ENCODE measurements around the gene SIRT6.
"Not testable (repeated sequence)": the region's sequence is repeated elsewhere in the genome, so short reads cannot be mapped to it uniquely, and the experiment has no call there.

Gene SIRT6

DNA sequence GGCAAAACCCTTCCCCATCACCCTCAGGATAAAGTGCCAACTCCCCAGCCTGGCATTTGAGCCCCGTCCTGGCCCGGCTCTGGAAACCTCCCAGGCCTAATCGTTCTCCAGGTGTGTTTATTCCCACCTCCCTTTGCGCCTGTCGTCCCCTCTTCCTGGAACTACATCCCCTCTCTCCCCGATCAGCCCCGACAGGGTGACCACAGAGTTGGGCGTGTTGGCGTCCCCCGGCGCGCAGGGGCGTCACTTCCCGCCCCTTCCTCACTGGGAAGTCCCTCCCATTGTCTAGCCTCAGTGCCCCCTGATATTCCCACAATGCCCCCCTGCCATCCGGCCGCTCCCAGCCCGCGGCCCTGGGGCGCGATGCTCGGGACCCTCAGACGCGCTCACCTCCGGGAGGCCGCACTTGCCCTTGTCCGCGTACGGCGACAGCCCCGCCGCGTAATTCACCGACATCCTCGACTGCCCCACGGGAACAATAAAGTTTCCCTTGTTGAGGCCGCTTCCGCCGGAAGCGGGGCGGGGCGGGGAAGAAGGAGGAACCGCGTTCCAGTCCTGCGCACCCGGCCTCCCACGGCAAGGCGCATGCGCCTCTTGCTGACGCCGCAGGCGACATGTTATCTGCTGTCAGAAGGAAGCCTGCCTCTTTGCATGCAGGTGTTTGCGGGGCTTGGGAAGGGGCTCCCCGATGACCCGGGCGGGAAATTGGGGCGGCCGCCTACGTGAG is at the start of gene SIRT6, which contains the start of gene ANKRD24:
SIRT6 (minus strand) TSS at position 480 of the 727 bp plus-strand sequence; CDS start at position 456, 24 bp downstream.
ANKRD24 (plus strand) TSS at position 606 of the 727 bp plus-strand sequence. CDS start 3,737 bp downstream, outside the sequence.
- DNase-seq, result peak; percentile 69

DNA sequence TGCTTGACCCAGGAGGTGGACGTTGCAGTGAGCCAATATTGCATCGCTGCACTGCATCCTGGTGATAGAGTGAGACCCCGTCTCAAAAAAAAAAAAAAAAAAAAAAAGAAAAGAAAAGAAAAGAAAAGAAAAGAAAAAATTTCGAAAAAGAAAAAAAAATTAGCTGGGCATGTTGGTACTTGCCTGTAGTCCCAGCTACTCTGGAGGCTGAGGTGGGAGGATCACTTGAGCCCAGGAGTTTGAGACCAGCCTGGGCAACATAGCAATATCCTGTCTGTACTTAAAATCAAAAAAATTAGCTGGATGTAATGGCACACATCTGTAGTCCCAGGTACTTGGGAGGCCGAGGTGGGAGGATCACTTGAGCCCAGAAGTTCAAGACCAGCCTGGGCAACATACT is 49.8 kb upstream of the SIRT6 start:
- not testable (repeated sequence) for DNase-seq

DNA sequence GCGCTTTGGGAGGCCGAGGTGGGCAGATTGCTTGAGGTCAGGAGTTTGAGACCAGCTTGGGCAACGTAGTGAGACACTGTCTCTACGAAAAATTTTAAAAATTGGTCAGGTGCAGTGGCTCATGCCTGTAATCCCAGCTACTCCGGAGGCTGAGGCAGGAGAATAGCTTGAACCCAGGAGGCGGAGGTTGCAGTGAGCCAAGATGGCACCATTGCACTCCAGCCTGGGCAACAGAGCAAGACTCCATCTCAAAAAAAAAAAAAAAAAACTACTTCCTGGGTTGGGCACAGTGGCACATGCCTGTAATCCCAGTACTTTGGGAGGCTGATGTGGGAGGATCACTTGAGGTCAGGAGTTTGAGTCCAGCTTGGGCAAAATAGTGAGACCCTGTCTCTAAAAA is 49.2 kb upstream of the SIRT6 start:
- DNase-seq, result not testable (repeated sequence)

DNA sequence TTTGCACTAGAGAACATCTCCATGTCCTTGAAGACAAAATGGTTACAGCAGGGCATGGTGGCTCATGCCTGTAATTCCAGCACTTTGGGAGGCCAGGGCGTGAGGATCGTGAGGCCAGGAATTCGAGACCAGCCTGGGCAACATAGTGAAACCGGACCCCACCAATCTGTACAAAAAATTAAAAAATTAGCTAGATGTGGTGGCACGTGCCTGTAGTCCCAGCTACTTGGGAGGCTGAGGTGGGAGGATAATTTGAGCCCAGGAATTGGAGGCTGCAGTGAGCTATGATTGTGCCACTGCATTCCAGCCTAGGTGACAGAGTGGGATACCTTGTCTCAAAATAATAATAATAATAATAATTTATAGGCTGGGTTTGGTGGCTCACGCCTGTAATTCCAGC is 47.9 kb upstream of the SIRT6 start:
- DNase-seq, result not testable (repeated sequence)

DNA sequence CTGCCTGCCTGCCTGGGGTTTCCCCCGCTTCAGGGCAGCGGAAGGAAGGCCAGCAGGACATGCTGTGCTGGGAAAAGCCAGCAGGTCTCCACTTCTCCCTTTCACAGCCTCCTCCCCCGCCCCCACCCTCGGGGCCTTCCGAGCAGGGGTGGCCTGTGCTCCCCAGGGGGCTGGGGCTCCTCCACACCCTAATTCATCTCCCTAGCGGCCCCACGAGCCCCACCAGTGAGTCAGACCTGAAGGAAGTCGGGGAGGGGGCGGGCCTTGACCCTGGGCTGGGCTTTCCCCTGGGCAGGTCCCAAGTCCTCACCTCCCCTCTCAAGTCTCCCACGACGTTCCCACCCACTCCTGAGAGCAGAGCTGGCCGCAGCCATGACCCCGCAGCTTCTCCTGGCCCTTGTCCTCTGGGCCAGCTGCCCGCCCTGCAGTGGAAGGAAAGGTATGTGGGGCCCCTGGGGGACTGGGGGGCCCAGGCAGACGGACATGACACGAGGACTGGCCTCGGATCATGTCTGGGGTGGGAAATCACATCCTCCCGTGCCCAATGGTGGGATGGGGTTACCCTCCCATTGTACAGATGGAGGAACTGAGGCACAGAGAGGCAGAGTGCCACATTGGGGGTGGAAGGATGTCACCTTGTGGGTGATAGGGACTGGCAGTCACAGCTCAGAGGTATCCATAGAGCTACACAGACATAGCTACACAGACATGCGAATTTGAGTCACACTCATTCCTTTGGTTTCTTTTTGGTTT is 47.0 kb upstream of the SIRT6 start, which contains the start of gene EBI3:
EBI3 (plus strand) TSS at position 345 of the 753 bp plus-strand sequence; CDS start at position 373, 28 bp downstream.
- DNase-seq, result no peak

DNA sequence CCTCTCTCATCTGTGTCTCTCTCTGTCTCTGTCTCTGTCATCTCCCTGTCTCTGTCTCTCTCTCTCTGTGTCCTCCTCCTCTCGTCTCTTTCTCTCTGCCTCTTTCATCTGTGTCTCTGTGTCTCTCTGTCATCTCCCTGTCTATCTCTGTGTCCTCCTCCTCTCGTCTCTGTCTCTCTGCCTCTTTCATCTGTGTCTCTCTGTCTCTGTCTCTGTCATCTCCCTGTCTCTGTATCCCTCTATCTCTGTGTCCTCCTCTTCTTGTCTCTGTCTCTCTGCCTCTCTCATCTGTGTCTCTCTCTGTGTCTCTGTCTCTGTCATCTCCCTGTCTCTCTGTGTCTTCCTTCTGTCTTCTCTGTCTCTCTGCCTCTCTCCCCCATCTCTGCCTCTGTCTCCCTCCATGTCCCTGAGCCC is 46.4 kb upstream of the SIRT6 start:
- DNase-seq, result no peak

DNA sequence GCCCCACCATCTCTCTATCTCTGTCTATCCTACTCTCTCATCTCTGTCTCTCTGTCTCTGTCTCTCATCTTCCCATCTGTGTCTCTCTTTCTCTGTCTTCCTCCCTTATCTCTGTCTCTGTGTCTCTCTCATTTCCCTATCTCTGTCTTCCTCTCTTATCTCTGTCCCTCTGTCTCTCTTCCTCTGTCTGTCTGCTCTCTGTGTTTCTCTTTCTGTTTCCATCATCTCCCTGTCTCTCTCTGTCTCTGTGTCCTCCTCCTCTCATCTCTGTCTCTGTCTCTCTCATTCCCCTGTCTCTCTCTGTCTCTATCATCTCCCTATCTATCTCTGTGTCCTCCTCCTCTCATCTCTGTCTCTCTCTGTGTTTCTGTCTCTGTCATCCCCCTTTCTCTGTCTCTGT is 45.4 kb upstream of the SIRT6 start:
- DNase-seq, result no peak

DNA sequence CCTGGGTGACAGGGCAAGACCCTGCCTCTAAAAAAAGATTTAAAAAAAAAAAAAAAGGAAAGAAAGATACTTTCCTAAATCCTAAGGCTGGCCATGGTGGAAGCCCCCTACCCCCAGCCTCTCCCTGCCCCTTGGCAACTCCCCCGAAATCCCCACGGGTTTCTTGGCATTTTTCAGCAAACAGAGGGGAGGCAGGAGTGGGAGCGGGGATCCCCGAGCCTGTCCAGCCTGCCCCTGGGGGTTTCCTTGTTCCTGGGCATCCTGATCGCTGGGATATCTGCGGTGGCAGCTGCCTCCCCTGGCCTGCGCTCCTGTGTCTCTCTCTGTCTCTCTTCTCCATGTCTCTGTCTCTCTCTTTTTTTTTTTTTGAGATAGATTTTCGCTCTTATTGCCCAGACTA is 43.5 kb upstream of the SIRT6 start:
- DNase-seq, result no peak

DNA sequence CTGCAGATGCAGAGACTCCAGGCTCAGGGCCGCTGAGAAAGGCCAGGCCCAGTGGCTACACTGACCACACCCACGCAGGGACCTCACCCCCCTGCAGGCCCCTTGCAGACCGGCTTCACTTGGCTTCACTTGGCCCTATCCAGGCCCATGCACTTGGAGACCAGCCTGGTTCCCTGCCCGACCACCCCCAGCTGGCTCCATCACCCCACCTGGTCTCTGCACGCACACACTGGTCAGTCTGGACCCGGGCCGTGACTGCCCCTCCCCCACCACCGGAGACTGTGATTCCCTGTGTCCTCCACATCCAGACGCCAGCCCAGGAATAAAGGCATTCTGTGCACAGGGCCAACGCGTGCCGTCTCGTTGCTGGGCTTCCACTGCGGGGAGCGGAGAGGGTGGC is 42.1 kb upstream of the SIRT6 start:
- DNase-seq, result no peak

DNA sequence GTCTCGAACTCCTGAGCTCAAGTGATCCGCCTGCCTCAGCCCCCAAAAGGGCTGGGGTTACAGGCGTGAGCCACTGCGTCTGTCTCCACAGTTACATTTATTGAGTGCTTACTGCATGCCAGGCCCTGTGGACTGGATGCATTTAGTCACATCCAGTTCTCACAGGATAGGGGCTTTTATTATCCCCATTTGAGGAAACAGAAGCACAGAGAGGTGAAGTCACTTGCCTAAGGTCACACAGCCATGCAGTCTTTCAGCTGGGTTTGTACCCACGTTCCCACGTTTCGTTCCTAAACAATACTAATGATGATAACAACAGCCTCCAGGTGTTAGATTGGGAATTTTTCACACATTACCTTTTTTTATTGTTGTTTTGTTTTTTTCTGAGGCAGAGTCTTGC is 37.8 kb upstream of the SIRT6 start:
- DNase-seq, result no peak

DNA sequence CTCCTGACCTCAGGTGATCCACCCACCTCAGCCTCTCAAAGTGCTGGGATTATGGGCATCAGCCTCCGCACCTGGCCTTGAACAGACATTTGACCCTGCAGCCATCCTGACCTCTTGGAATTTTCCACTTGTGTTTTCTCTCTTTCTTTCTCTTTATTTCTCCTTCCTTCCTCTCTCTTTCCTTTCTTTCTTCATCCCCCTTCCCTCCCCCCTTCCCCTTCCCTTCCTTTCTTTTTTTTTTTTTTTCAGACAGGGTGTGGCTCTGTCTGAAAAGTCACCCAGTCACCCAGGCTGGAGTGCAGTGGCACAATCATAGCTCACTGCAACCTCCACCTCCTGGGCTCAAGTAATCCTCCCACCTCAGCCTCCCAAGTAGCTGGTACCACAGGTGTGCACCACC is 36.2 kb upstream of the SIRT6 start:
- not testable (repeated sequence) for DNase-seq

DNA sequence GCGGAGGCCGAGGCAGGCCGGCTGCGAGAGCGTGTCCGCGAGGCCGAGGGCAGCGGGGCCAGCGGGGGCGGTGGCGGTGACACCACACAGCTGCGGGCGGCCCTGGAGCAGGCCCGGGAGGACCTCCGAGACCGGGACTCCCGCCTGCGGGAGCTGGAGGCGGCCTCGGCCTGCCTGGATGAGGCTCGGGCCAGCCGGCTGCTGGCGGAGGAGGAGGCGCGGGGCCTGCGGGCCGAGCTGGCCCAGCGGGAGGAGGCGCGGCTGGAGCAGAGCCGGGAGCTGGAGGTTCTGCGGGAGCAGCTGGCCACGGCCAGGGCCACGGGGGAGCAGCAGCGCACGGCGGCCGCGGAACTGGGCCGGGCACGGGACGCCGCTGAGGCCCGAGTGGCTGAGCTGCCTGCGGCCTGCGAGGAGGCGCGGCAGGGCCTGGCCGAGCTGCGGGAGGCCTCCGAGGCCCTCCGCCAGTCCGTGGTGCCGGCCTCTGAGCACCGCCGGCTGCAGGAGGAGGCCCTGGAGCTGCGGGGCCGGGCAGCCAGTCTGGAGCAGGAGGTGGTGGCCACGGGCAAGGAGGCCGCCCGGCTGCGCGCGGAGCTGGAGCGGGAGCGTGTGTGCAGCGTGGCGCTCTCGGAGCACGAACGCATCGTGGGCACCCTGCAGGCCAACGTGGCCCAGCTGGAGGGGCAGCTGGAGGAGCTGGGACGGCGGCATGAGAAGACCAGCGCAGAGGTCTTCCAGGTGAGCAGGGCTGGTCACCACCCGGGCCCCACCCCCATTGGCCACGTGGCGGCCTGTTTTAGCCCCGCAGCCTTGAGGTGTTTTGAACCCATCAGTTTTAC is 35.3 kb upstream of the SIRT6 start:
- no peak for DNase-seq

DNA sequence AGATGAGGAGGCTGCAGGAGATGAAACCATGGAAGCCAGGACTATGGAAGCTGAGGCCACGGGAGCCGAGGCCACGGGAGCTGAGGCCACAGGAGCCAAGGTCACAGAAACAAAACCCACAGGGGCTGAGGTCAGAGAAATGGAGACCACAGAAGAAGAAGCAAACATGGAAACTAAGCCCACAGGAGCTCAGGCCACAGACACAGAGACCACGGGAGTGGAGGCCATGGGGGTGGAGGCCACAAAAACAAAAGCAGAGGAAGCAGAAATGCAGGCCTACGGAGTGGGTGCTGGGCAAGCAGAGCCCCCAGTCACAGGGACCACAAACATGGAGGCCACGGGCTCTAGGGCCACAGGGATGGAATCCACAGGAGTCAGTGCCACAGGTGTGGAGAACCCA is 34.5 kb upstream of the SIRT6 start:
- no peak for DNase-seq

DNA sequence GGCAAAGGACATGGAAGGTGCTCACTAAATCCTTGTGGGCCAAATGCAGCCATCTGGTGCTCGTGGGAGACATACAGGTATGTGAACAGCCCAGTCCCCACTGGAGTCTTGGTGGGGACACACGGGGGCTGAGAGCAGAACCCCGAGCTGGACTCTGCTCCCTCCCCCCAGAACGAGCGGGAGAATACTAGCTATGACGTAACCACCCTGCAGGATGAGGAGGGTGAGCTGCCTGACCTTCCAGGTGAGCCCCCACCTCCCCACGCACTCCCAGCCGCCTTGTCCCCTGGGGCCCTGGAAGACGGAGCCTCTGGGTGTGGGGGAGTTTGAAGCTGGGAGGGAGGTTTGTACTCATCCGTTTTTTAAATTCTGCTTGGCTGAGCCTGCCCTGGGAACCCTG is 33.4 kb upstream of the SIRT6 start:
- DNase-seq, result no peak

DNA sequence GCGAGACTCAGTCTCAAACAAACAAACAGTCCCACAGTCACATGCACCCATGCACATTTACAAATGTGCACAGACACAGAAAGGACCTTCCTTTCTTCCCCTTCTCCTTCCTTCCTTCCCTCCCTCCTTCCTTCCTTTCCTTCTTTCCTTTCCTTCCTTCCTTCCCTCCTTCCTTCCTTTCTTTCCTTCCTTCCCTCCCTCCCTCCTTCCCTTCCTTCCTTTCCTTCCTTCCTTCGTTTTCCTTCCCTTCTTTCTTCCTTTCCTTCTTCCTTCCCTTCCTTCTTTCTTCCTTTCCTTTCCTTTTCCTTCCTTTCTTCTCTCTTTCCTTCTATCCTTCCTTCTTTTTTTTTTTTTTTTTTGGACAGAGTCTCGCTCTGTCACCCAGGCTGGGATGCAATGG is 30.8 kb upstream of the SIRT6 start:
- DNase-seq, result no peak

DNA sequence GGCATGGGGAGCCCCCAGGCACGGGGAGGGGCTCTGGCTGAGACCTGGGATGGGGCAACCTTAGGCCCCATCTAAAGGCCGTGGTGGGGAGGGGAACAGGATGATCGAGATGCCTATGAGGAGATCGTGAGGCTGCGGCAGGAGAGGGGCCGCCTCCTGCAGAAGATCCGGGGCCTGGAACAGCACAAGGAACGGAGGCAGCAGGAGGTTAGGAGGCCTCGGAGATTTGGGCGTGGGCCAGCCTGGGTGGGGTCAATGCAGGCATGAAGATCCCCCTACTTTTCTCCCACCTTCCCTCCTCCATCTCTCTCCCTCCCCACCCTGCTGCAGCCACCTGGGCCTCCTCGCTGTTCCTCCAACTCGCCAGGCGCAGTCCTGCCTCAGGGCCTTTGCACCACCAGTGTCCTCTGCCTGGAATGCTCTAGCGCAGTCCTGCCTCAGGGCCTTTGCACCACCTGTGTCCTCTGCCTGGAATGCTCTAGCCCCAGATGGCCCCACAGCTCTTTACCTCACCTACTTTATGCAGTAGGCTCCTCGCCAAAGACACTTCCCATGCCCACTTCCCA is 27.9 kb upstream of the SIRT6 start:
- no peak for DNase-seq

DNA sequence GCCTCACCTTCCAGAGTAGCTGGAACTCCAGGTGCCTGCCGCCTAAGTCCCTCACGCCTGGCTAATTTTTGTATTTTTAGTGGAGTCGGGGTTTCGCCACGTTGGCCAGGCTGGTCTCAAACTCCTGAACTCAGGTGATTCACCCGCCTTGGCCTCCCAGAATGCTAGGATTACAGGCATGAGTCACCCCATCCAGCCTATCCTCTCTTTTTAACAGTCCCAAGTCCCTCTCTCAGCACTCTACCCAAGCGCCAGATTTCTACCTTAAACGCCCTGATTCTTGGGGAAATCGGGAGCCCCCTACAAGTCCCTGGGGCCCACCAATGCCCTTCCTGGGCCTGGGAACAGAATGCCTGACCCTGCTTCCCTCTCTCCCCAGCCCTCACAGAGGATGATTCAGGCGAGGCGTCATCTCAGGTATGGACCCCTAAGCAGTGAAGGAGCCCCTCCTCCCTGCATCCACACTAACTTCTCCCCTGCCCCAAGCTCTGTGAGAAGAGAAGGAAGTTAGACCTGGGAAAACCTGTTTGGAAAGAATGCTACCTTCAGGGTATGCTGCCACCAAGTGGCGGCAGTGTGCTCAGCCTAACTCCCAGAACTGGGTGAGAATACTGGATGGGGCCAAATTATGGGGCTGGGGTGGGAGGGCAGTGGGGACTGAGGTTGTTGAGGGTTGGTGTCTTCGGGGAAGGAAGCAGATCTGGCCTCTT is 26.2 kb upstream of the SIRT6 start:
- DNase-seq, result no peak

DNA sequence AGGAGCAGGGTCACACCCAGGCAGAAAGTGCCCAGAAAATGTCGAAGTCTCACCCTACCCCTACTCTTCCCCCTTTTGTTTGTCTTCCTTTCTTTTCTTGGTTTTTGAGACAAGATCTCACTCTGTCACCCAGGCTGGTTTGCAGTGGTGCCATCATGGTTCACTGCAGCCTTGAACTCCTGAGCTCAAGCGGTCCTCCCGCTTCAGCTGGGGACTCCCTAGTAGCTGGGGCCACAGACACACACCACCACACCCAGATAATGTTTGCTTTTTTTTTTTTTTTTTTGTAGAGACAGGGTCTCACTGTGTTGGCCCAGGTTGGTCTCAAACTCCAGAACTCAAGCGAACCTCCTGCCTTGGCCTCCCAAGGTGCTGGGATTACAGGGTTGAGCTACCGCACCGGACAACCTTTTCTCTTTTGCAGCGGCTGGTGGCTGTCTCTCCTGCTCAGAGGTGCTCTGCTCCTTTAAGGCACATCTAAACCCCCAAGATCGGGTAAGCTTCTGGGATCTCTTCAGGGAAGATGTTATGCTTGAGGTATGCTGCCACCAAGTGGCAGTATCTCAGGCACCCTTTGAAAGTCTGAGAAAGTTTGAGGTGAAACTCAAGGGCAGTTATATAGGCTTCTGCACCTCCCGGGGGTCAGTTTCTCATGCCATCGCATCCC is 24.6 kb upstream of the SIRT6 start:
- no peak for DNase-seq

DNA sequence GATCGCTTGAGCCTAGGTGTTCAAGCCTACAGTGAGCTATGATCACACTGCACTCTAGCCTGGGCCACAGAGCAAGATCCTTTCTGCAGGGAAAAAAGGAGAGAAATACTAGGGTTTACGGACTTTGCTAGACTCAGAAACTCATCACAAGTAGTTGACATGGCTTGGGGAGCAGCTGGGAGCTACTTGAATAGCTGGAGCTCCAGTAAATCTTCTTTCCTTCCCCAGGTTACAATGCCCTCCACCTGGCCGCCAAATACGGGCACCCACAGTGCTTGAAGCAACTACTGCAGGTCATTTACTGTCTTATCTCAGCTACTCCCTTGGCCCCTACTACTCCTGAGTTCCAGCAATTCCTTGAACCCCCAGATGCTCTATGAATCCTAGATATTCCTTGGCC is 19.4 kb upstream of the SIRT6 start:
- DNase-seq, result no peak

DNA sequence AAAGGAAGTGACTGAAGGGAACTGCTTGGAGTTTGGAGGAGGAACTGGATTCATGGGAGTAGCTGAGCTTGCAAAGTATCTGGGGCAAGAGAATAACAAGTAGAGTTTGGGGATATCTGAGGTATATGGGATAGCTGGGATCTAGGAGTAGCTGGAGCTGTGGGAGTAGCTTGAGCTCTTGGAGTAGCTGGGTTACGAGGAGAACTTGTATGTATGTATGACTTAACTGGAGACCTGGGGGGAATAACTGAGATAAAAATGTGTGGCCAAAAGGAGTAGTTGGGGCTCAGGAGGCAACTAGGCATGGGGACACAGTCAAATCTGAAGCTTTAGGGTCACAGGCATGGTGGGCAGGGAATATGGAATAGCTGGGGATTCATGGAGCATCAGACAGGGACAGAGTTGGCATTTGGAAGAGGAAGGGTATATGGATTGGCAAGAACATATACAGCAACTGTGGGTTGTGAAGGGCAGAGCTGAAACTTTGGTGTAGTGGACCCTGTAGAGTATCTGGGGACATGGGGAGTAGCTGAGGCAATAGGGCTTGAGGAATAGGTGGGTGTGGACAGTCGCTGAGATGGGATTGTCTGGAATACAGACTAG is 18.7 kb upstream of the SIRT6 start:
- no peak for DNase-seq

DNA sequence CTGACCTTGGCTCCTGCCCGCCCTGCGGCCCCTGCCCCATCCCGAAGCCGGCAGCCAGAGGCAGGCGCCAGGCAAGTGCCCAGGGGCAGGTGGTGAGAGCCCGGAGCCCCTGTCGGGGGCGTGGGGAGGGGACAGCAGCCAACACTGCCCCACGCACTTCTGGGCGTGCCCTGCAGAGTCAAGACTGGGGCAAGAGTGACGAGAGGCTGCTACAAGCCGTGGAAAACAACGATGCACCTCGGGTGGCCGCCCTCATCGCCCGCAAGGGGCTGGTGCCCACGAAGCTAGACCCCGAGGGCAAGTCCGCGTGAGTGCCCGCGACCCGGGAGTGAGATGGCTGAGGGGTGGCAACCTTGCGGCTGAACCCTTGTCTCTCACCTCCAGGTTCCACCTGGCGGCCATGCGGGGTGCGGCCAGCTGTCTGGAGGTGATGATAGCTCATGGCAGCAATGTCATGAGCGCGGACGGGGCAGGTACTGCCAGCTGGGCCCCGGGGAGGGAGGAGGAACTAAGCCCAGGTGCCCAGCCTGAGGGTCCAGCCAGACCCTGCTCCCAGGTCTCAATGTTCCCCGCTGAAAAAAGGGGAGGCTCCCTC is 17.4 kb upstream of the SIRT6 start:
- no peak for DNase-seq

All from NCI-H2029 treated with DMSO at 0.1 percent for 48 hours (cell line).